DOHH2 (cell line): ENCODE data around the gene PRDX3.

Experiments
- H3F3A ChIP-seq: fragments of 200-600 bp; sonication (generic), shearing (Covaris generic); 2 replicates; pipeline ENCODE4 v1.6.0; 2016; ENCODE audit warnings: antibody characterized with exemption, mild to moderate bottlenecking; ENCODE audit not compliant: control insufficient read depth, insufficient read depth
- H3K27ac ChIP-seq: fragments of 200-600 bp; sonication (generic); 2 replicates; pipeline ENCODE4 v1.5.1; 2014; ENCODE audit warnings: low read depth, mild to moderate bottlenecking, low read length, moderate library complexity
- H3K27me3 ChIP-seq: fragments of 200-600 bp; sonication (generic); 2 replicates; pipeline ENCODE4 v1.6.1; 2014; ENCODE audit warnings: mild to moderate bottlenecking, low read length, mixed read lengths; ENCODE audit not compliant: control insufficient read depth
- H3K36me3 ChIP-seq: fragments of 200-600 bp; sonication (generic); 2 replicates; pipeline ENCODE4 v1.6.1; 2014; ENCODE audit warnings: mild to moderate bottlenecking, low read length, moderate library complexity, mixed read lengths; ENCODE audit not compliant: control insufficient read depth
- H3K4me1 ChIP-seq: fragments of 200-600 bp; sonication (generic); 2 replicates; pipeline ENCODE4 v1.6.1; 2014; ENCODE audit warnings: mild to moderate bottlenecking, low read length, mixed read lengths; ENCODE audit not compliant: control insufficient read depth
- H3K4me2 ChIP-seq: fragments of 200-600 bp; sonication (generic); 2 replicates; pipeline ENCODE4 v1.6.0; 2014; ENCODE audit warnings: mild to moderate bottlenecking, low read length, moderate library complexity
- H3K4me3 ChIP-seq: fragments of 200-600 bp; sonication (generic); 2 replicates; pipeline ENCODE4 v1.5.1; 2014; ENCODE audit warnings: mild to moderate bottlenecking, low read length, mixed read lengths
- H3K79me2 ChIP-seq: fragments of 200-600 bp; sonication (generic); 2 replicates; pipeline ENCODE4 v1.6.1; 2014; ENCODE audit warnings: mild to moderate bottlenecking, low read length, mixed read lengths; ENCODE audit not compliant: control insufficient read depth
- H3K9me2 ChIP-seq: fragments of 200-600 bp; sonication (generic); replicated peaks from 2 replicates; pipeline ENCODE4 v1.6.1; 2014; ENCODE audit warnings: mild to moderate bottlenecking, low read length, mixed read lengths; ENCODE audit not compliant: control insufficient read depth
- H3K9me3 ChIP-seq: fragments of 200-600 bp; sonication (generic); 2 replicates; pipeline ENCODE4 v1.6.1; 2014; ENCODE audit warnings: antibody characterized with exemption, low read length, mixed read lengths; ENCODE audit not compliant: control insufficient read depth, insufficient read depth
- H4K20me1 ChIP-seq: fragments of 200-600 bp; sonication (generic); 2 replicates; pipeline ENCODE4 v1.6.0; 2014; ENCODE audit warnings: low read depth, mild to moderate bottlenecking, antibody characterized with exemption, low read length, moderate library complexity; ENCODE audit not compliant: control insufficient read depth, insufficient read depth
- EZH2phosphoT487 ChIP-seq: fragments of 200-600 bp; sonication (generic); IDR thresholded peaks from 2 replicates; pipeline ENCODE4 v1.6.1; 2017; ENCODE audit warnings: borderline replicate concordance, mild to moderate bottlenecking, antibody characterized with exemption, low read length, moderate library complexity, mixed read lengths
- TF ChIP-seq, protein P1 (sequence below): fragments of 200-600 bp; sonication (generic); IDR thresholded peaks from one replicate; pipeline ENCODE4 v1.5.1; 2014; ENCODE audit warnings: antibody characterized with exemption, mild to moderate bottlenecking, low read depth, low read length; ENCODE audit not compliant: poor library complexity, severe bottlenecking

PRDX3 gene

GRCh38 chr10:119217401-119217800, 38.8 kb upstream of the PRDX3 start:
- peaks cover 3% of the 10 kb centered on the region; the same call in 1 of the 2 replicates for H3K4me1 ChIP-seq
- no peaks in the 10 kb centered on the region for H3K9me2 ChIP-seq
- no peaks in the 10 kb centered on the region for H4K20me1 ChIP-seq
- peaks cover 8% of the 10 kb centered on the region for H3K27me3 ChIP-seq
- no peak for TF ChIP-seq EZH2phosphoT487
- TF ChIP-seq, protein P1, sequence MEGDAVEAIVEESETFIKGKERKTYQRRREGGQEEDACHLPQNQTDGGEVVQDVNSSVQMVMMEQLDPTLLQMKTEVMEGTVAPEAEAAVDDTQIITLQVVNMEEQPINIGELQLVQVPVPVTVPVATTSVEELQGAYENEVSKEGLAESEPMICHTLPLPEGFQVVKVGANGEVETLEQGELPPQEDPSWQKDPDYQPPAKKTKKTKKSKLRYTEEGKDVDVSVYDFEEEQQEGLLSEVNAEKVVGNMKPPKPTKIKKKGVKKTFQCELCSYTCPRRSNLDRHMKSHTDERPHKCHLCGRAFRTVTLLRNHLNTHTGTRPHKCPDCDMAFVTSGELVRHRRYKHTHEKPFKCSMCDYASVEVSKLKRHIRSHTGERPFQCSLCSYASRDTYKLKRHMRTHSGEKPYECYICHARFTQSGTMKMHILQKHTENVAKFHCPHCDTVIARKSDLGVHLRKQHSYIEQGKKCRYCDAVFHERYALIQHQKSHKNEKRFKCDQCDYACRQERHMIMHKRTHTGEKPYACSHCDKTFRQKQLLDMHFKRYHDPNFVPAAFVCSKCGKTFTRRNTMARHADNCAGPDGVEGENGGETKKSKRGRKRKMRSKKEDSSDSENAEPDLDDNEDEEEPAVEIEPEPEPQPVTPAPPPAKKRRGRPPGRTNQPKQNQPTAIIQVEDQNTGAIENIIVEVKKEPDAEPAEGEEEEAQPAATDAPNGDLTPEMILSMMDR, result no peak
- peaks cover 2% of the 10 kb centered on the region; the same call in 1 of the 2 replicates for H3F3A ChIP-seq
- no peak overlapping the region for H3K4me3 ChIP-seq
- H3K9me3 ChIP-seq, result no peaks in the 10 kb centered on the region
- H3K36me3 ChIP-seq, result no peaks in the 10 kb centered on the region
- H3K79me2 ChIP-seq, result no peaks in the 10 kb centered on the region
- no peak overlapping the region for H3K27ac ChIP-seq
- no peak overlapping the region for H3K4me2 ChIP-seq

DNA sequence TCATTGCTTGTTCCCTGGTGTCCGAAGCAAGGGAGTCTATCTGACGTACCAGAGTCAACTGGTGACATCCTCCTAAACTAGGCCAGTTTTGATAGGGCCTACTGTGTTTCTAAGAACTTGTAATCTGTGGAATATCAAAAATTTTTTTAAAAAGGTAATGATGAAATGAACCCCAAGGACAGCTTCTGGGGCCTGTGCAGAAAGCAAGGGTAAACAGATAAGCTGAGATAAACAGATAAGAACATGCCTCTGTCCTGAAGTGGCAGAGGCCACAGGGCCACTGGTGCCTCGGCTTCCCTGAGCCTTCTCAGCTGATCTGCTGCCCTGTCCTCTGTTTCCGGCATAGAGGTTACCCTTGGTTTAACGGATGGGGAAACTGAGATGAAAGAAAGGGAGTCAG, 37.5 kb upstream of the PRDX3 start:
- H3K4me2 ChIP-seq, result no peak overlapping the region
- H3K27me3 ChIP-seq, result no peaks in the 10 kb centered on the region
- peaks cover 4% of the 10 kb centered on the region; the same call in 1 of the 2 replicates for H4K20me1 ChIP-seq
- no peaks in the 10 kb centered on the region for H3K9me2 ChIP-seq
- H3K79me2 ChIP-seq, result no peaks in the 10 kb centered on the region
- no peak overlapping the region for H3K27ac ChIP-seq
- H3F3A ChIP-seq, result peaks cover under 1% of the 10 kb centered on the region; the same call in 1 of the 2 replicates
- H3K4me1 ChIP-seq, result peaks cover 3% of the 10 kb centered on the region; the same call in 1 of the 2 replicates
- no peaks in the 10 kb centered on the region for H3K9me3 ChIP-seq
- H3K4me3 ChIP-seq, result no peak overlapping the region
- no peaks in the 10 kb centered on the region for H3K36me3 ChIP-seq
- TF ChIP-seq, protein P1, result no peak
- no peak for TF ChIP-seq EZH2phosphoT487

DNA sequence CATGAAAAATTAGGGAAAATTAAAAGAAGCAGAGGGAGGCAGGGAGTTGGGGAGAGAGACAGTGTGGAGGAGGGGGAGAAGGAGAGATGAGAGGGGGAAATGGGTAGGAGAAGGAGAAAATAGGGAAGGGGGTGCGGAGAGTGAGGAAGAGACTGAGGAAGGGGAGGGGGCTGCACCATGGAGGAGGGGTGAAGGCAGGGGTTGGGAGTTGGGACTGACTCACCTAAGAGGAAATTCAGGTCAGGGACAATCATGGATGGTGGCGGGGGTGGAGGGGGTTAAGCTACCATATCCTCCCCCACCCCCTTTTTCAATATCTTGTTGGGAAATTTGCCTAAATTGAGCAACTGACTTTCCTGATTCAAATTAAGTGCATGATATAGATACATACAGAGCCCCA, 36.8 kb upstream of the PRDX3 start:
- H3K79me2 ChIP-seq, result no peaks in the 10 kb centered on the region
- H3K27ac ChIP-seq, result no peak overlapping the region
- TF ChIP-seq, protein P1, result no peak
- H3K4me2 ChIP-seq, result no peak overlapping the region
- peaks cover 6% of the 10 kb centered on the region; the same call in 1 of the 2 replicates for H3F3A ChIP-seq
- H3K4me3 ChIP-seq, result no peak overlapping the region
- H3K36me3 ChIP-seq, result no peaks in the 10 kb centered on the region
- H3K27me3 ChIP-seq, result no peaks in the 10 kb centered on the region
- H3K9me2 ChIP-seq, result no peaks in the 10 kb centered on the region
- H4K20me1 ChIP-seq, result peaks cover 4% of the 10 kb centered on the region; the same call in 1 of the 2 replicates
- peaks cover 3% of the 10 kb centered on the region; the same call in 1 of the 2 replicates for H3K4me1 ChIP-seq
- H3K9me3 ChIP-seq, result no peaks in the 10 kb centered on the region
